Amygdala (tissue), 56 donors: ENCODE data around the gene TPRKB.
"Not testable (repeated sequence)": the region's sequence is repeated elsewhere in the genome, so short reads cannot be mapped to it uniquely, and the experiment has no call there.

ENCODE experiments used
- DNase-seq, 56 donors: peaks; one replicate each; lab custom pipeline; 2025; lab: John Stamatoyannopoulos, UW

Gene TPRKB

DNA sequence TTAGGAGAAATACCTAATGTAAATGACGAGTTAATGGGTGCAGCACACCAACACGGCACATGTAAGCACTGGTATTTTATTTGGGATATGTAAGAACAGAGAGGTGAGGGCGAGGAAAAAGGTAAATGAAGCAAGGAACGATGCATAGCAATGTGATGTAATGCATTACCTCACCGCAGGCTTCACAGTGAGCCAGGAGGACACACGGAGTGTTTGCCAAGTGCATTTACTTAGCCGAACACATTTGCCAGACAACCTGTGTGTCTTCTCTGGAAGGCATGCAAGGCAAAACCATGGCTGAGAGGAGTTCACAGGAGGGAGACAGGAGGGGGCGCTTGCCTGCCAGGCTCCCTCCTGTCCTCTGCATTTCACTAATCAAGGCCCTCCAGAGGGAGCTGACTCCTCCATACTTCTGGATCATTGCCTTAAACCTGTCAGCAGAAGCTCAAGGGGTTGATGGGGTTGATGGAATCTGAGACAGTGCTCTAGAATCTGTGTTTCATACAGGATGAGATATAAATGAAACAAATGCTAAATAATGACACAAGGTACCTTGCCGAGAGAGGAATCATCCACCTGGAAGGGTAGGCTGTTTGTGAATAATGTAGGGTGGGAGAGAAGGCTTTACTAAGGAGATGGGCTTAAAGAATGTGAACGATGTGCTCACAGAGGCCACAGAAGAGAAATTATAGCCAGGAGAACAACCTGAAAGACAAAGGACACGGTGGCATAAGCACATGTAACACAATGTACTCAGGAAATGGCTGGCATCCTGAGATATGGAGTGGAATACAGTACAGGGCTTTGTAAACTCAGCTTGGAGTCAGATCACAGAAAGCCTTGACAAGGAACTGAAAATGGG lies 9.1 kb upstream of the TPRKB start:
- no peak for DNase-seq

DNA sequence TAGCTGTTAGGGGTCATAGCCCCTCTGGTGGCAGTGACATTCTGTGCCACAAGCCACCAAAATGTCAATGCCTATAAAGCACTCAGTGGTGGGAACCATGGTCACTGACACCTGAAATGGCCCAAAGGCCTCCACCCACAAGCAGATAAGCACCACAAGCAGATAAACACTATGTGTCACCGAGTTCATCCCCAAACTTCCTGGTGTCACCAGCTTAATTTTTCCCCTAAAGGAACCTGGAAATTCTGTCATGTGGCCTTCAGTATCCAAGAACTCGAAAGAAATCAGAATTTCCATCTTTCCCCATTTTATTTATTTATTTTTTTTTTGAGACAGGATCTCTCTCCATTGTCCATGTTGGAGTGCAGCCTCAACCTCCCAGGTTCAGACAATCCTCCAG lies 3.6 kb upstream of the TPRKB start:
- no peak for DNase-seq

DNA sequence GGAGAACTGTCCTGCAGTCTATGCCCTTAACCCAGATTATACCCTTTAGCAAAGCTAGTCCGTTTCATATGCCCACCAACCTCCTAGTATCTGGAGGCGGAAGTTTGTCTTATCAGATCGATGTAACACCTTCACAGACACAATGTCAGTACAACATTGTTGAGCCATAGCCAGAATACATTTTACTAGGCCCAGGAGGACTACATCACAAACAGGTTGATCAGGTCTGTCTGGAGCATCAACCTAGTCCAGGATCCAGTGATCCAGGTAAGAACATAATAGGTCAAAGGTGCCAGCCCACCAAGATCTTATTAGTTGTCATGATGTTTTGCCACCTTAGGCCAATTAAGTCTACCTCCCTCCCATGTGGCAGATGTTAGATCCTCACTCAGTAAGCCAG lies 2.0 kb upstream of the TPRKB start:
- no peak for DNase-seq

DNA sequence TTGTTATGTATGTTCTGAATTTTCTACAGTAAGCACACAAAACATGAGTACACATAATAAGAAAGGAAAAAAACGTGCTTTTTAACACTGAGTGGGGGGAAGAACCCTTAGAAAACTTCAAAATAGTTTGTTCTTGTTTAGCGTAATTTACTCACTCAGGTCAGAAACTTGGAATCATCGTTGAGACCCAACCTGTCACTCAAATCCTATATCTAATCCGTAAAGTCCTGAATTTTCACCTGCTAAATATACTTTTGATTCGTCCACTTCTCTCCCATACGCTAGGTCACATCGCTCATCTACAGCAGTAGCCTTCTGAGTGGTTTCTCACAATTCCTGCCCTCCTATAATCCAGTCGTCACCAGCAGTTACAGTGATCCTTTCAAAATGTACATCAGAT lies 767 bp downstream of the TPRKB start:
- DNase-seq = no peak

DNA sequence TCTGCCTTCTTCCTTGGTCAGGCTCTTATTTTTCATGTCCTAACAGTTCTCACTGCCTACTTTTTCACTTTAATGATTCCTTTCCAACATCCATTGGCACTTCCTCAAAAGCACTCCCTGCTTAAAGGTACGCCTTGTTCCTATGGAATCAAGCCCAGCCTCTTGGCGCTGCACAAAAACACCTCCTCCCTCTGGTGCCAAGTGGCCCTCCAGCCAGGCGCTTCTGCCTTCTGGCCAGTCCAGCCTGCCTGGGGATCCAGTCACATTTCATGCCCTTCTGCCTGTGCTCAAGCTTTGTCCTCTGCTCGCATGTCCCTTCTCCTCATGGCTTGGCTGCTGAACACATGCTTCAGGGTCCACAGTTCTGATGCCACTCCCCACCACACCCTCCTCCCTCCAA lies 6.3 kb downstream of the TPRKB start:
- peak in 6 of 56 donors; percentile 2 to 21 (median 10) for DNase-seq

DNA sequence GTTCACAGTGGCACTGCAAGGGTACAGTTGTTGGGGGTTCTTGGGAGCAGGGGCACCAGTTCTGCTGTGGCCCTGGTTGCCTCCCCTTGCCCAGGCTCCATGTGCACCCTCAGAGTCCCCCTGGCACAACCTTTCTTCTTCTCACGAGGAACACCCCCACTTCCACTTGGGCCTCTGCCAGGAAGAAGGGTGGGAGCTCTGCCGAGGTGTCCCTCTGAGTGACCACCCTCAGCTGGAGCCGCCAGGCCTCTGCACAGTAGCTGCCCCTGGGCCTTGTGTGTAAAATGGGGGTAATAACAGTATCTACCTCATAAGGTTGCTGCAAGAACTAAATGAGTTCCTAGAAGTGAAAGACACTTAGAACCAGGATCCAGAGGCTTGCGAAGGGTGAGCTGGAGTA lies 8.4 kb downstream of the TPRKB start:
- DNase-seq = no peak

DNA sequence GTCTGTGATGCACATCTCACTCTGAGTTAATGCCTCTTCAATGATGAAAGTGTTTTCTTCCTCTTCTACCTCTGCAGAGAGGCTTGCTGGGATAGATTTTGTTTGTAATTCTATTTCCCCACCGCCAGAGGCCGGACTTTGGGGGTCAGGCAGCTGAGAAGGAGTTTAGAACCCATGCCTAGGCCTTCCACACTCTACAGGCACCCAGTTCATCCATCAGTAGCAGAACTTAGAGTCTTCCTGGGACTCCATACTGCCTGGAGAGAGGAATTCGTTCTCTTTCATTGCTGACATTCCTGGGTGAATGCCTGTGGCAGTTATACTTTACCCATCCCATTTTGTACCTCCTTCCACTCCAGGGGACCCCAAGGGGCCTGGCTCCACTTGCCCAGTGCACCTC lies 9.1 kb downstream of the TPRKB start:
- DNase-seq = no peak

DNA sequence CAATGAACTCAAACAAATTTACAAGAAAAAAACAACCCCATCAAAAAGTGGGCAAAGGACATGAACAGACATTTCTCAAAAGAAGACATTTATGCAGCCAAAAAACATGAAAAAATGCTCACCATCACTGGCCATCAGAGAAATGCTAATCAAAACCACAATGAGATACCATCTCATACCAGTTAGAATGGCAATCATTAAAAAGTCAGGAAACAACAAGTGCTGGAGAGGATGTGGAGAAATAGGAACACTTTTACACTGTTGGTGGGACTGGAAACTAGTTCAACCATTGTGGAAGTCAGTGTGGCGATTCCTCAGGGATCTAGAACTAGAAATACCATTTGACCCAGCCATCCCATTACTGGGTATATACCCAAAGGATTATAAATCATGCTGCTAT lies 10.5 kb downstream of the TPRKB start:
- not testable (repeated sequence) for DNase-seq

DNA sequence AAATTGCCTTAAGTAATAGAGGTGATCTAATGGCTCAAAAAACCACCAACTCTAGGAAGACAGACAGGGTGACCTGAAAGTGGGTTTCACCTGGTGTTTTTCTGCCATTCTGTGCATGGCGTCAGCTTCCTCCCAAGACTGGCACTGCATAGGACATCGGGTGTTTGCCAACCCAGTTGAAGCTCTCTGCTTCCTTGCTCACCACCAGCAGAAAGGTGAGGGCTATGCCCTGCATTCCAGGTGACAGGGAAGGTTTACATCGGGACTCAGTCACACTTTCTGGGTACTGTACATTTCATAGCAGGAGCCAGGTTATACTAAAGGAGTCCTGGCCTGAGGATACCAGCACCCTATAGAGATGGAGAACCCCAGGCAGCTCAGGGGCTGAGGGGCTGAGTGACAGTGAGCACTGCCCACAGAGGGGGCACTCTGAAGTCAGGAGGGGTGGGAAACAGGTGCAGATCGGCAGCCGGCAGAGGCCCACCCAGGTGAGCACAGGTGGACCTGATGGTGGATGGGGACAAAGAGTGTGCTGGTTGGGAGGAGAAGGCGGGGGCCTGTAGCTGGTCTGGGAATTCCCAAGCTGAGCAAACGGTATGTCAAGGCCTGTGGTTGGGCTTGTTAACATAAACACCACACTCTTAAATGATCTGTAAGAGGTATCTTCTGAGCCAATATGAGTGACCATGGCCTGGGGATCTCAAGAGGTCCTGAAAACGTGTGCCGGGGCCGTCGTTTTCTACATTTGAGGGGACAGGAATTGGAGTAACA lies 18.1 kb downstream of the TPRKB start:
- DNase-seq = no peak

DNA sequence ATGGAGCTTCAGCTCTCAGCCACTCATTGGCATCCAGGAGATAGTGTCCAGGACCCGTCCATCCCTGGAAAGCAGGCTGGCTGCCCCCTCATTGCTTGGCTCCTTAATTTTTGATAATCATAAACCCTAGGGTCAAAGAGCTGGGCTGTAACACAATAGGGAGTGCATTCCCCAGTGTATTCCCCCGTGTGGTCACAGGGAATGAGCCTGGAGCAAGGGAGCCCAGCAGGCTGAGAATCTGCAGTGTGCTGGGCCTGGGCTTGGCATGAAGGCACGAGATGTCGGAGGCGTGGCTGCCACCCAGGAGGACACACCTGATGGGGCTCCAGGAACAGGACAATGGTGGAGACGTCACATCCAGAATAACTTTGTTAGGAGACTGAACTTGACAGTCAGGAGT lies 18.7 kb downstream of the TPRKB start:
- no peak for DNase-seq

DNA sequence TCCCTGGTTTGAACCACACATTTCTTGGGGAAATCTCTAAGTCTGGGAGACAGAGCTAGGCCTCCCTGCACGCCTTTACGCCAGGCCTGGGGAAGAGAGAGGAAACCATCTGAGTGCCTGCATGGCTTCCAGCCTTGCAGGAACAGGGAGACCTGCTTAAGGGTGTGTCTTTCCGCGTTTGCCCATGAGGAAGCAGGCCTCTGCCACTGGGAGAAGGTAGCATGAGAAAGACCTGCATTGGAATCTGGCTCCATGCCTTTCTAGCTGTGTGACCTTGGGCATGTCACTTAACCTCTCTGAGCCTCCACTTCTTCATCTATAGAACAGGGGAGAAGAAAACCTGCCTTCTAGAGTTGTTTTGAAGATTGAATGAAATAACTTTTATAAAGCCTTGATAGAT lies 19.4 kb downstream of the TPRKB start:
- not testable (repeated sequence) for DNase-seq

DNA sequence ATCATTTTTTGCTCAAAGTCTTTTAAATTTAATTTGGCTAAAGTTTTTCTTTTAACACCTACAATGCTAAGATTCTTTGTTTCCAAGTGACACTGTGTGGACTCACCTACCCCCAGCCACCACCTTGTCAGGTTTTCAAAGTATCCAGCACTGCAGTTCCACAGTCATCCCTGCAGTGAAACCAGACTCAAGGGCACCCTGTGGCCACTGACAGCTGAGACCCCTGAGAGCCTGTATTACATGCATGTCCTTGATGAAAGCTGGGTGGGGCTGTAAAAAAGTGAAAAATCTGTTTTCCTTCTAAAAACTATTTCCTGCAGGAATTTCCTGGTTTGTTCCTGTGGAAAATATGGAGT lies 19.9 kb downstream of the TPRKB start:
- no peak for DNase-seq

DNA sequence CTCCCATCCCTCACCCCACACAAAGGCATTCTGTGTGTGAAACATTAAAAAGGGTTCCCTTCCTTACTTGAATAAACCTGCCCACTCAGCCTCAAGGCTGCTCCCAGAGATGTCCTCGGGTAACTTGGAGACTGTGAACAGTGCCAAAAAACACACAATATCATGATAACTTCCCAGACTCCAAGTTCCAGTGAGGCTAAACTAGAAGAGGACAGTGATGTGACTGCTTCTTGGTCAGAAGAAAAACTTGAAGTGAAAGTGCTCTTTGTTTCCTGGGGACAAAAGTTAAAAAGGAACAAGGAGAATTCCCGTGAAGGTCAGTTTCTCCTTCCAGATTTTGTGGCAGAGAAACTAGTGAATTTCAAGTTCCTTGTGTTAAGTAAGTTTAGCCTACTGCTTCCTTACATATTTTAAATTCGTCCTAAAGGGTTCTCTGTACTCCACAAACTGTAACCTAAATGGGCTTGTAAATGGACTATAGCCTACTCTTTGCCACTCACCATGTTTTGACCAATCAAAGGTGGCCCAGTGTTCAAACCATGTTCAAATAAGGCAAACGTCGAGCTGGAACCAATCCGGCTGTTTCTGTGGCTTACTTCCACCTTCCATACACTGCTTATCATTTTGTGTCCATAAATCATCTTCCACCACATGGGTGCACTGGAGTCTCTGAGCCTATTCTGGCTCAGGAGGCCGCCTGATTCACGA lies 20.4 kb downstream of the TPRKB start:
- DNase-seq = no peak

DNA sequence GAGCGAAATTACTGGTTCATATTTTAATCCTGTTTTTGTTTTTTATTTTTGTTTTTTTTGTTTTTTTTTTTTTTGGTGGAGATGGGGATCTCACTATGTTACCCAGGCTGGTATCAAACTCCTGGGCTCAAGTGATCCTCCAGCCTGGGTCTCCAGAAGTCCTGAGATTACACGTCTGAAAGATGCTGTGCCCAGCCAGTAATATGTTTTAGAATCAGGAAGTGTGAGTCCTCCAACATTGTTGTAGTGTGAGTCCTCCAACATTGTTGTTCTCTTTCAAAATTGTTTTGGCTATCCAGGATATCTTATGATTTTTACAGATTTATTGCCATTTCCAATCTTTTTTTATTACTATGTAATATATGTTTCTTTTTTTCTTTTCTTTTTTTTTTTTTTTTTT lies 23.1 kb downstream of the TPRKB start:
- no peak for DNase-seq

DNA sequence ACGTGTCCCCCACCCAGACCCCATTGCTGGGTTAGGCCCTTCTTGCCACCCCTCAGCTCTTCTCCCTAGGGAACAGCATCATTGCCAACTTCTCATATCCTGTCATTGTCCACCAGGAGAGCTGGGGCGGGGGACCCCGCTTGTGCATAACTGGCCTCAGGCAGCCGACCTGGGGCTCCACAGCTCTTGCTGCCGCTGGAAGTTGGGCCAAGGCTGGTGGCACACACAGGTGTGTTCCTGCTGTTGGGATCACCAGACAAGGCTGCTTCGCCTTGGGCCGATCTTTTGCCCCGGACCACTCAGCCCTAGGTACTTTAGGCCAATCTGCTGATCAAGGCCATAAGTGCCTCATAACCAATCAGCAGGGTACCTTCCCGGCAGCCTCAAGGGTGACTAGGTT lies 28.6 kb downstream of the TPRKB start:
- DNase-seq = no peak

DNA sequence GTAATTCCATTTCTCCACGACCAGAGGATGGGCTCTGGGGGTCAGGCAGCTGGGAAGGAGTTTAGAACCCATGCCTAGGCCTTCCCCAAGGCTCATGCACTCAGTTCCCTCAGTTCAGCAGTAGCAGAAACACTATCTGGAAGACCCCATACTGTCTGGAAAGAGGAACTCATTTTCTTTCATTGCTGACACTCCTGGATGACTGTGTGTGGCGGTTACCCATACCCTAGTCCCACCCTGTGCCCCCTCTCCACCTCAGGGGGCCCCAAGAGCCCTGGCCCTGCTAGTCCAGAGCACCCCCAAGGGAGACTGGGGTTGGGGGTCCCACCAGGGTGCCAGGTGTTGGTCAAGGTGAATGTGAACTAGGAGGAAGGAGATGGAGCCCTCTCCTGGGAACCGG lies 29.5 kb downstream of the TPRKB start:
- DNase-seq = no peak

DNA sequence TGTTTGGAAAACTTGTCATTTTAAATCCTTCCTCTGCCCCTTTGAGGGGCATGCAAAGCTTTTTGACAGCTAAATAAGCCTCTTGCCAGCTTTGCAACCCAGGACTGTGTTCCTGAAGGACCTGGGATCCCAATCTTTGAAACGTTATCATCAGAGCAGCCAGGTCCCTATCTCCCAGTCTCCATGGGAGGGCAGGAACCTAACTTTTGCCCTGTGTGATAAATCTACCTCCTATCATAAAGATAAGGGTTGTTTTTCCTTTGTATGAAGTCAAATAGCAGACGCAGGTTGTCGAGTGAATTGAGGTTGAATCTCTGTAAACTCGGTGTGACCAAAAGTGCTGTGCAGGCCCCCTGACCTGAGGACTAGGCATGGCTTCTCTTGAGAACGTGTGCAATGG lies 30.1 kb downstream of the TPRKB start:
- DNase-seq = no peak

DNA sequence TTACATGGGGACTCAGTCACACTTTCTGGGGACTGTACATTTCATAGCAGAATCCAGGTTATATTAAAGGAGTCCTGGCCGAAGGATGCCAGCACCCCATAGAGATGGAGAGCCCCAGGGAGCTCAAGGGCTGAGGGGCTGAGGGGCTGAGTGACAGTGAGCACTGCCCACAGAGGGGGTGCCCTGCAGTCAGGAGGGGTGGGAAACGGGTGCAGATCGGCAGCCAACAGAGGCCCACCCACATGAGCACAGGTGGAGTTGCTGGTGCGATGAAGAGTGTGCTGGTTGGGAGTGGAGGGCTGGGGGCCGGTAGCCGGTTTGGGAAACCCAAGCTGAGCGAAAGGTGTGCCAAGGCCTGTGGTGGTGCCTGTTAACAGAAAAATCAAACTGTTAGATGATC lies 32.1 kb downstream of the TPRKB start:
- no peak for DNase-seq

DNA sequence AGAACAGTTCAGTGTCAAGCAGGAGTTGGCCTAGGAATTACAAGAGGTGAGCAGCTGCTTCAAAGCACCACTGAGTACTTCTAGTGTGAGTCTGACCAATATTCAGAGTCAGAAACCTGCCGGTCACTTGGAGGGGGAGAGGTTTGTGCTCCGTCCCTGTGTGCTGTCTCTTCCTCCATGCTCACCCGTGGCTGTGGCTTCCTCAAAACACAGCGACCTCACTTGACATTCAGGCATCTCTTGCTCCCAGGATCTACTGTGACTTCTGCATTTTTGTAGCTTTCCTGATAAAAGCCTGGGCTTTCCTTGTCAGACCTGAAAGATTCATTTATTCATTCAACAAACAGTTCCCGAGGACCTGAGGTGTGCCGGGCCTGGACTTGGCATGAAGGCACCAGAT lies 32.9 kb downstream of the TPRKB start:
- DNase-seq = no peak

DNA sequence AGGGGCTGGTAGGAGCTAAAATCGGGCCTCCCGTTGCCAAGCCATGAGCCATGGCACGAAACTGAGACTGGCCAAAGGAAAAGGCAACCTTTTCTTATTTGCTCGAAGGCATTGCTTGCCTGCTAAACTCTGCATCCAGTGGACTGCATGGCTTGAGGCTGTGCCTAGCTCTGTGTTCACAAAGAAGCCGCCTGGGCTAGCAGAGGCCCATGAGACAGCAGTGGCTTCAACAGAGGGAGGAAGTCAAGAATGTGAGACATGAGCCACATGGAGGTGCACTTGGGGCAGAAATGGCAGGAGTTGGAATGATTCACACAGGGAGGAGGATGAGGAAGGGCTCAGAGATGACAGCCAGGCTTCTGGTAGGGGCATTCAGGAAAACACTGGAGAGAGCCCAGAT lies 33.5 kb downstream of the TPRKB start:
- no peak for DNase-seq

DNA sequence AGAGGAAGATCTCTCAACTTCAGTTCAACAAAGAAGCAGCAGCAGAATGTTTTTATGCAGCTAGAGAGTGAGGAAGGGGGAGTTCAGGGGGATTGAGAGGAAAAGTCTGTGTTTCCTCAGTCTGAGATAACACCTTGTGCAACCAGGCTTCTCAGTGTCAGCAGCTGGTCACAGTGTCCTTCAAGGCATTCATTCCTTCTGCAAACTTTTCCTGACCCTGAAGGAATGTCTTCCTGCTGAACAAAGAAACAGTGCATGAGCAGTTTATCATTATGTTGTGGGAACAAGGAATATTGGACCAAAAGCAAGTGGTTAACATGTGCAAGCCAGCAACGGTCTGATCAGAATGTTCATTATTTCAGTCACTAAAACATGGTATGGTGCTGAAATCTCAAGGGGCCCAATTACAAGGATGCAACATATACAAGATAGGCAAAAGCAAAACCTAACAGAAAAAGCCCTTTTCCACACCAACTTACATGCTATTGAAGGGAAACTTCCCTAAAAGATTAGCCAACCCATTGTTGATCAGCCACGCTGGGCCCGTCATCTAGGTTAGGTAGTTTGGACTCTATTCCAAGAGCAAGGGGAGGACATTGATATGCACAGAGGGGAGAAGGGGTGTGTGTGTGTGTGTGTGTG lies 34.2 kb downstream of the TPRKB start:
- DNase-seq = not testable (repeated sequence)
